HG03097 (cell line): ENCODE measurements around the gene RBM22.

Experiments used
- ATAC-seq: cut with Tn5 transposase; IDR thresholded peaks from one replicate; pipeline ENCODE4 v1.9.1; 2021; ENCODE audit not compliant: unreplicated experiment, low FRiP score

Gene RBM22

DNA sequence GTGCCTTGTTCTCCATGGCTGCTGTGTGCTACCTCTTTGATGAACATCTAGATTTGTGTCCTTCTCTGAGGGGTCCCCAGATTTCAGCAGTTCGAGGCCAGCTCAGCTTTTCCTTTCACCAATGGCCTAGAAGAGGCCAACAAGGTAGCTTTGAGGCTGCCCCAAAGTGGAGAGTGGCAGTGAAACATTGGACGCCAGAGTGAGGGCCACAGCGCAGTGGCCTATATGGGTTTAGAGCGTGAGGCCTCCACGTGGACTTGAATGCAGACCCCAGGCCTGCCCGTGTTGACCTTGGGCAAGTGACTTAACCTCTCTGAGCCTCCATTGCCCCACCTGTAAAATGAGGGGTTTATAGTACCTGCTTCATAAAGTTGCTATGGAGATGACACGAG, 28.0 kb downstream of the RBM22 start:
- ATAC-seq = no peak

DNA sequence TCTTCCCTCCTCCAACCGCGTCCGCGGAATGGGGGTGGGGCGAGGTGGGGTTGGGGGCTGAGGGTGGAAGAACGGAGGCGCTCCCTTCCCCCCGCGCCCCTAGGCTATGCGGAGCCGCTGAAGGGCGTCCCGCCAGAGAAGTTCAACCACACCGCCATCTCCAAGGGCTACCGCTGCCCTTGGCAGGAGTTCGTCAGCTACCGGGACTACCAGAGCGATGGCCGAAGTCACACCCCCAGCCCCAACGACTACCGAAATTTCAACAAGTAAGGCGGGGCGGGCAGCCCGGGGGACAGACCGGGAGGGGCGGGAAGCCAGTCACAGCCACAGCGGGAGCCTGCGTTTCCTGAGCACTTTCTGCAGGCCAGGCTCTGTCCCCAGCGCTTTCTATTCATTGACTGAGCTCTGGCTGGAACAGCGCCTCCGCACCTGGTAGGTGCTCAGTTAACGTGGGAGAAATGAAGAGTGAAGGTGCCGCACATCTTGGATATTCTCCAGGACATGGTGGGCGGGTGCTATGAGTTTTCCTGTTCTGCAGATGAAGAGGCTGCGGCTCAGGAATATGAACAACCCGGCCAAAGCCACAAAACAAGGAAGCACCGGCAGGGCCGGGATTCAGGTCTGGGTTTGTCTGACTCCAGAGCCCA, 28.5 kb downstream of the RBM22 start:
- no peak for ATAC-seq

DNA sequence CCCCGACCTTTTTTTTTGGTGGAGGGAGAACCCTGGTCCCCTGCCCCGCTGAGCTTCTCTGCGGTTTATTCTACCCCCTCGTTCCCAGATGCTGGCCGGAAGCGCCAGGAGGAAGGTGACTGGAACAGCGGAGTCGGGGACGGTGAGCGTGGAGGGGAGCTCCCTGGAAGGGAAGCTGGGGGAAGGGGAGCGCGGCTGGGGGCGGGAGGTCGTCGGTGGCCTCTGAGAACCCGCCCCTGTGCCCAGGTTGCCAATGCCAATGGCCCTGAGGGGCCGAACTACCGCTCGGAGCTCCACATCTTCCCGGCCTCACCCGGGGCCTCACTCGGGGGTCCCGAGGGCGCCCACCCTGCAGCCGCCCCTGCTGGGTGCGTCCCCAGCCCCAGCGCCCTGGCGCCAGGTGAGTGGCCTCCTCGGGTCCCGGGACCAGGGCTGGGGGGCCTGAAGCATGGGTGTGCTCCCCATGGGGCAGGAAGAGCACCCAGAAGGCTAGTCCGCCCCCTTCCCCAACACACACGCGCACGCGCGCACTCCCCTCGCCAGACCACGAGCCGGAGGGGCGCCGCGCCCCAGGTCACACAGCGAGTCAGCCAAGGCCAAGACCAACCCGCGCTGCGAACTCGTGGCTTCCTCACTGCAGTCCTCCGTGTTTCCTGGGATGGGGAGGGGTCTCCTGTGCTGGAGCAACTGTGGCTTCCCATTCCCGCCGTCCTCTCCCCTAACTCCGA, 29.2 kb downstream of the RBM22 start:
- no peak for ATAC-seq

DNA sequence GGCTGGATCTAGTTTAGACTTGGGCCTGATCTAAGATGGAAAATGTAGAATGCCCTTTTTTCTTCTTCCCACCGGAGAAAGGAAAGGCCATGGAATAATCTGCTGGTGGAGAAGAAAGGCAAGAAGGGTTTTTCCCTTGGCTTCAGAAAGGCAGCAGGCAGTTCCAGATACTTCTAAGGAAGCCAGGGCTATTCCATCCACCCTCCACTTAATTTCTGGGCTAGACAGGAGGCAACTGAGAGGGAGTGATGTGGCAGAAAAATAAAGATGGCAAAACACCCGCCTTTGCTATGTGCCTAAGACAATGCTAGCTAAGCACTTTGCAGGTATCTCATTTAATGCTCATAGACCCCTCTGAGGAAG, 29.9 kb downstream of the RBM22 start:
- no peak for ATAC-seq

DNA sequence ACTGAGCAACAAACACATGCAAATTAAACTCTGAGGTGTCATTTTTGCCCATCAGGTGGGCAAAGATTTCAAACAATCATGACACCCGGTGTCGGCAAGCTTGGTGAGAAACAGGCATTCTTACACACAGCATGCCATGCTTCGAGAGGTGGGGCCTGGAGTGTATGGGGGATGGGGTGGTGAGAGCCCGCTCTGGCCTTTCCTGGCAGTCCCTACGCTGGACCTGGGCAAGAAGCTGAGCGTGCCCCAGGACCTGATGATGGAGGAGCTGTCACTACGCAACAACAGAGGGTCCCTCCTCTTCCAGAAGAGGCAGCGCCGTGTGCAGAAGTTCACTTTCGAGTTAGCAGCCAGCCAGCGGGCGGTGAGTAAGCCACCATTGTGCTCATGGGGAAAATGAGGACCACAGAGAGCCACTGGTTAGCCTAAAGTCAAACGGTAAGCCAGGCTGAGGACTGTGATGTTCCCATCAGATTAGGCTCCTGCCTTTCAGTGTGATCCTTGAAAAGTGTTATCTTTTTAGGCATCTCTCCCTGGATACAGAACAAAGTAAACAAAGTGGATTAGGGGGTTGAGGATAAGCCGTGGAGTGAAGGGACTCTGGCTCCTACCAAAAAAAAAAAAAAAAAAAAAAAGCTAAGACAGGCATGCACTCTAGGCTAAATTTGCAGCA, 30.5 kb downstream of the RBM22 start:
- no peak for ATAC-seq

DNA sequence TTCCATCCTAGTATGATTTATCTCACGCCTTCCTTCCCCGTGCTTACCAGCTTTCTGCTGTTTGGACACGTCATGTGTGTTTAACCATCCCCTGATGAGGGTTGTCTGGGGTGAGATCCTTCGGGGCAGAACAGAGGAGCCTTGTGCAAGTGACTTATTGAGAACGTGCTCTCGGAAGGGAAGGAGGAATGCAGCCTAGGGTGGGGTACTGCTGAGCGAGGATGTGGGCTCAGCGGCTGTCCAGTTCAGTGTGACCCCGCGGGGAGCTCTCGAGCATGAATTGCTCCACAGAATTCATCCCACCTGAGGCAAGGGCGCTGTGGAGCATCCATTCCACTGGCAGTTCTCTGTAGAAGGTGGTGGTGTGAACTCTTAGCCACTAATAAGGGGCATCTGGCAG, 35.8 kb downstream of the RBM22 start:
- no peak for ATAC-seq

DNA sequence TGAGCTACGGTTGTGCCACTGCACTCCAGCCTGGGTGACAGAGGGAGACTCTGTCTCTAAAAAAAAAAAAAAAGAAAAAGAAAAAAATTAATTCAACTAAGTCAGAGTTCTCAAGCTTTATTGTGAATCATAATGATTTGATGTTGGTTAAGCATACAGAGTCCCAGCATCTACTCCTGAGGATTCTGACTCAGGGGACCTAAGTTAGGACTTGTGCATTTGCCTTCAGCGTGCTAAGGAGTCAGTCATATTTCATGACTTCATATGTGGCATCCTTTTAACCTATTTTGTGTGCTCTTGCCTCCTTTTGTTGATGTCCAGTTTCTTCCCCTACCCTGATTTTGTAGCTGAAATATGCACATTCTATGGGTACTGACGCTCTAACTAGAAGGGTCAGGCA, 36.9 kb downstream of the RBM22 start:
- no peak for ATAC-seq

DNA sequence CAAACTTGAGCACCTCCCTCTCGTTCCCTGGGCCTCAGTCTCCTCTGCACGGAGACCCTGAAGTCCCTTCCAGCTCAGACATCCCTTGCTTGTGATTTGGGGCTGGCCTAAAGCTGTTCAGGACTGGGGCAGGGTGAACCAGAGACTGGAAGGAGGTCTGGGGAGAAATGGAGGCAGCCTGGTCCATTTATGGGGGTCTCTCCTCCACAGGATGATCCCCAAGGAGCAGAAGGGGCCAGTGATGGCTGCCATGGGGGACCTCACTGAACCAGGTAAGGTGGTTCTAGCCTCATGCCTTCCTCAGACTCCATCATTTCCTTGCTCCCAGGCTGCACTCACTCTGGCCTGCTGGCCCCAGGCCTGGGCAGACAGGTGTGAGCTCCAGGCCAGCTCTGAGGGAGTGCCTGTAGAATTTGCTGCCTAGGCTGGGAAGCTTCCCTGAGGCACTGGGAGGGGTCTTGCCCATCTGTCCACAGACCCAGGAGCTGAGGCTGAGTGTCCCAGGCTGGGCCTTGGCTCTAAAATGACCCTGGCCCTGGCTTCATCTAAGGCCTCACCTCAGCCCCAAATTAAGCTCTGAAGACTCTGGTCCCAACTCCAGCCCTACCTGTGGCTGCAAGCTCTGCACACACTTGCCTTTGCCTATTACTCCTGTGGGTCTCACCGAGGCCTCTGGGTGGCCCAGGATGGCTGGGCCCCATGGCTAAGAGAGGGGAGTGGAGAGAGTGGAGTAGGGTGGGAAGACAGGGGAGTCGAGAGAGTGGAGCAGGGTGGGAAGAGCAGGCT, 37.9 kb downstream of the RBM22 start:
- ATAC-seq = no peak

DNA sequence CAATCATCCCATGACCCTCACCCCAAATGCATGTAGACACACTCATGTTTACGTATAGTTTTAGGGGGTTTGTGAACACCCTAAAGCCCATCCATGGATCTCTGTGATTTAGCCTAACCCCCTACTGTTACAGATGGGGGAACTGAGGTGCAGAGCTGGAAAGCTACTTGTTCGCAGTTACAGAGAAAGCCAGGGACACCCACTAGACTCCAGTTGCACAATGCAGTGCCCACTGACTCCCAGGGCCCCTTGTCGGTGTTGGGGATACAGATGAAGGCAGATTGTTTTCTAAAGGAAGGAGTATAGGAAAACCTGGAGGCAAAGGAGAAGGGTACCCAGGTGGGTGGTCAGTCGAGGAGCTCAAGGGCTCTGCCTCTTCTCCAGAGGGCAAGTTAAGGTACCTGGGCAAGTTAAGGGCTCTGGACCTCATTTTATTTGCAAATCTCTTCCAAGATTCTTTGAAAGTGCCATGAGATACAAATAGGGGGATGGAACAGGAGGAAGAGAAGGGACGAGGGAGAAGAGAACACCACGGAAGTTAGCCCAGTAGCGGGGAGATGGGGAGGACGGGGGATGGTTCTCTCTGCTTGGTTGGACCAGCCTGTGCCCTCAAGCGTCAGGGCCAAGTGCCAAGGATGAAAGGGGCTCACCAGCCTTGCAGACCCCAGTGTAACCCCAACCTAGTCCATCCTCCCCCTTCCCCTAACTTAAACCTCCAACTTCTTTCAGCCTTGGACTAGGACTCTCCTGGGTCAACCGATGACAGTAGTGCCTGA, 38.9 kb downstream of the RBM22 start:
- ATAC-seq = no peak

DNA sequence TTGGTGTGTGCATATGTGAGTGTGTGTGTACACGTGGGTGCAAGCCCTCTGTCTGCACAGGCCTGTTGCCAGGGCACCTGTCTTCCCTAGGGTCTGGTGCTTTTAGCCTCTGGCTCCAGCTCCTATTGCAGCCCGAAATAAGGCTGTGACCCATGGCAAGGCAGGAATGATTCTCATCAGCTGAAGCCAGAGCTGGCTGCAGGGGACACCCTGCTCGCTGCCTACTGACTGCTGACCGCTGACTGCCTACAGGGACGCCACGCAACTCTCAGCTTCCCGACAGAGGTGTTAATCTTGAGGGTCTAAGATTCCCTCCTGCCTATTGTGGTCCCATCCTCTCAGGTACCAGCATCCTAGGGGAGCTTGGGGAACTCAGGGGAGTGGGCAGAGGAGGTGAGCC, 39.8 kb downstream of the RBM22 start, which contains the start of gene MYOZ3:
MYOZ3 (plus strand) TSS at position 166 of the 400 bp plus-strand sequence. CDS start 1,691 bp downstream, outside the sequence.
- ATAC-seq = no peak

DNA sequence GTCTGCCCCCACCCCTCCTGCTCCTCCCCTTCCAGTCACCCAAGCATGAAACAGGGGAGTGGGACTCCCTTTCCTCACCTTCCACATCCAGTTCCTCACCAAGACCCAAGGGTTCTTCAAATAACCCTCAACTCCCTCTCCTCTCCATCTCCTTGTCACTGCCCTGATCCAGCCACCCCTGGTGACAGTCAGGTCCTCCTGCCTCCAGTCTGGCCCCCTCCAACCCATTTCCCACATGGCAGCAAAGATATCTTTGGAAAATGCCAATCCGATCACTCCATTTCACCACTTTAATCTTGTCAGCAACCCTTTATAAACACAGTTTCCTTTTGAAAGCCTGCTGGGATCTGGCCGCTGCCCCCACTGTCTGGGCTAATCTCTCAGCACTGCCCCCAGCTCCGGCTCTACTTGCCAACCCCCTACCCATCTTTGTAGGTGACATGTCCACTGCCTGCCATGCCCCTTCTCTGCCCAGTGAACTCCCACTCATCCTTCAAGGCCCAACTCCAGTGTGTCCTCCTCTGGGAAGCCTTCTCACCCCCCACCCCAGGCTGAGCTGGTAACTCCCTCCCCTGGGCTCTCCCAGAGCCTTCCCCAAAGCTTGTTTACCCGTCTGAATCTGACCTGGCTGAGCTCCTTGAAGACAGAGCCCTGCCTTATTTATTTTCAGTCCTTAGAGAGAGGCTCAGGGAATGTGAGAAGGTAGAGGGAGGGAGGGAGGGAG, 40.6 kb downstream of the RBM22 start:
- ATAC-seq = no peak

DNA sequence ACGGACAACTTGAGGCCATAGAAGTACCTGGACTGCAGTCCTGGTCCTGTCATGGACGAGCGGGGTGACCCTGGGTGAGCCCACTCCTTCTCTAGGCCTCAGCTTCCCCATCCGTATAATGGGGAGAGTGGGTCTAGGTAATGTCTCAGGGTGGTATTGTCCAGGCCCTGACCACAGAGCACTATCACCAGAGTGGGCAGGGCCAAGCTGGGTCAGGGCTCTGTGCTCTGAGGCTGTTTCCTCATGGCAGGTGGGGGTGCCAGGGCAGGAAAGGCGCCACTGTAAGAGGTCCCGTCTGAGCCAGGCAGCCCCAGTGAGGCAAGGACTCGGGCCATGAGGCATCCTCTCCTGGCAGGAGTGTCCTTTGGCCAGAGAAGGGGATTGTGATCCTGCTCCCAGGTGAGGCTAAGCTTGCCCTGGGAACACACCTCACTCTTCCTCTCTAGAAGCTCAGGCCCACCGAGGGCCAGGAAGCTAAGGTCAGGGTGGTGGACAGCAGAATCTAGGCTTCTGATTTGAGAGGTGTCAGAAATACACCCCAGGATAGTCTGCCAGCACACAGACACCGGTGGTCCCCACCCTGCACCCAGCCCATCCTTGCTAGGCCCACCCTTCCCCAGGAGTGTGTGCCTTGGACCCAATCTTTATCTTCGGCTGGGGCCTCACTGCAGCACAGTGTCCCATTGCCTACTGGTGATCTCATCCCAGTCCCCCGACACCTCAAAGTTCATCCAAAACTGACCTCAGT, 41.3 kb downstream of the RBM22 start:
- ATAC-seq = no peak

DNA sequence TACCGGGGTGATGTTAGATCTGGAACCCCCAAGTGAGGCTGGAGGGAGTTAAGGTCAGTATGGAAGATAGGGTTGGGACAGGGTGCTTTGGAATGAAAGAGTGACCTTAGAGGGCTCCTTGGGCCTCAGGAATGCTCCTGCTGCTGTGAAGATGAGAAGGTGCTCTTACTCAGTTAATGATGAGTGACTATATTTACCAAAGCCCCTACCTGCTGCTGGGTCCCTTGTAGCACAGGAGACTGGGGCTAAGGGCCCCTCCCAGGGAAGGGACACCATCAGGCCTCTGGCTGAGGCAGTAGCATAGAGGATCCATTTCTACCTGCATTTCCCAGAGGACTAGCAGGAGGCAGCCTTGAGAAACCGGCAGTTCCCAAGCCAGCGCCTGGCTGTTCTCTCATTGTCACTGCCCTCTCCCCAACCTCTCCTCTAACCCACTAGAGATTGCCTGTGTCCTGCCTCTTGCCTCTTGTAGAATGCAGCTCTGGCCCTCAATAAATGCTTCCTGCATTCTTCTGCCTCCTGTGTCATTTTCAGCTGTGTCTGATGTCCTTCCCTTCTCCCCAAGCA, 42.1 kb downstream of the RBM22 start:
- ATAC-seq = no peak

DNA sequence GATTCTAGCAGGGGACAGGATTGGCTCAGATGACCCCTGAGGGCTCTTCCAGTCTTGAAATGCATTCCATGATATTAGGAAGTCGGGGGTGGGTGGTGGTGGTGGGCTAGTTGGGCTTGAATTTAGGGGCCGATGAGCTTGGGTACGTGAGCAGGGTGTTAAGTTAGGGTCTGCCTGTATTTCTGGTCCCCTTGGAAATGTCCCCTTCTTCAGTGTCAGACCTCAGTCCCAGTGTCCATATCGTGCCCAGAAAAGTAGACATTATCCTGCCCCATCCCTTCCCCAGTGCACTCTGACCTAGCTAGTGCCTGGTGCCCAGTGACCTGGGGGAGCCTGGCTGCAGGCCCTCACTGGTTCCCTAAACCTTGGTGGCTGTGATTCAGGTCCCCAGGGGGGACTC, 42.7 kb downstream of the RBM22 start:
- no peak for ATAC-seq

DNA sequence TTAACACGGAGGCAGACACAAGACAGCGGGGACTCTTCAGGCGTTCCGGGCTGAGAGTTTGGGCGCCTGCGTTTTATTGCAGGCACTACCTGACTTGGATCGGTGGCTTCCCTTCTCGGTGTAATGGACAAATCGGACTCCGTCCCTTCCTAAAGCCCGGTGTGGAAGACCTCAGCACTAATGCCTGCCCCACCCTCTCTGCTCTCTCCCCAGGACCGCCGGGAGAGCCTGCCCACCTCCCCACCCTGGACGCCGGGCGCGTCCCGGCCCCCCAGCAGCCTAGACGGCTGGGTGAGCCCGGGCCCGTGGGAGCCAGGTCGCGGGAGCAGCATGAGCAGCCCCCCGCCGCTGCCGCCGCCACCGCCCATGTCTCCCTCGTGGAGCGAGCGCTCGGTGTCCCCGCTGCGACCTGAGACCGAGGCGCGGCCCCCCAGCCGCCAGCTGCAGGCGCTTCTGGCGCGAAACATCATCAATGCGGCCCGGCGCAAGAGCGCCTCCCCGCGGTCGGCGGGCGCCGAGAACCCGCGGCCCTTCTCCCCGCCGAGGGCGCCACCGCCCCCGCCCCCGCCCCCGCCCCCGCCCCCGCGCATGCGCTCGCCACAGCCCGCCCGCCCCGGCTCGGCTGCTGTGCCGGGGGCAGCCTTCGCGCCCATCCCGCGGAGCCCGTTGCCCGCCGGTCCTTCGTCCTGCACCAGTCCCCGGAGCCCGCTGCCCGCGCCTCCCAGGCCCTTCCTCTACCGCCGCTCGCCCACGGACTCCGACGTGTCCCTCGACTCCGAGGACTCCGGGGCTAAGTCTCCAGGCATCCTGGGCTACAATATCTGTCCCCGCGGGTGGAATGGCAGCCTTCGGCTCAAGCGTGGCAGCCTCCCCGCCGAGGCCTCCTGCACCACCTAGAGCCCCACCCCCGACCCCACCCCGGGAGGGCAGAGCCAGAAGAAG, 44.4 kb downstream of the RBM22 start:
- ATAC-seq = peak; percentile 84

DNA sequence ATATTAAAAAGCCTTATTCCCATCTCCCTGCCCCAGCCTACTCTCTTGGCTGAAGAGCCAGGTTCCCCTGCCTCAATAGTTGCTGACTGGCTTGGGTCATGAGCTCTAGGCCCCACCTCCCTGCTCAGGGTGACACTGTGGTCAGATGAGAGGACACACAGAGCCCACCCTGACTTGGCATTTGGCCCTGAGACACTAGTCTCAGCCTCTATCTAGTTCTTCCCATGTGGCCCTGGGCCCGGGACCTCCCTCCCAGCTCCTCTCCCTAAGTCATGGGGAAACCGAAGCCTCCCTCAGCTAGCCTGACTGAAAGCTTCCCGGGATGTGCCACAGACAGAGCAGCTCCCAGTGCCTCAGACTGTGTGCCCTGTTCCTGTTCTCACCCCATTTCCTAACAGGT, 45.6 kb downstream of the RBM22 start:
- no peak for ATAC-seq

DNA sequence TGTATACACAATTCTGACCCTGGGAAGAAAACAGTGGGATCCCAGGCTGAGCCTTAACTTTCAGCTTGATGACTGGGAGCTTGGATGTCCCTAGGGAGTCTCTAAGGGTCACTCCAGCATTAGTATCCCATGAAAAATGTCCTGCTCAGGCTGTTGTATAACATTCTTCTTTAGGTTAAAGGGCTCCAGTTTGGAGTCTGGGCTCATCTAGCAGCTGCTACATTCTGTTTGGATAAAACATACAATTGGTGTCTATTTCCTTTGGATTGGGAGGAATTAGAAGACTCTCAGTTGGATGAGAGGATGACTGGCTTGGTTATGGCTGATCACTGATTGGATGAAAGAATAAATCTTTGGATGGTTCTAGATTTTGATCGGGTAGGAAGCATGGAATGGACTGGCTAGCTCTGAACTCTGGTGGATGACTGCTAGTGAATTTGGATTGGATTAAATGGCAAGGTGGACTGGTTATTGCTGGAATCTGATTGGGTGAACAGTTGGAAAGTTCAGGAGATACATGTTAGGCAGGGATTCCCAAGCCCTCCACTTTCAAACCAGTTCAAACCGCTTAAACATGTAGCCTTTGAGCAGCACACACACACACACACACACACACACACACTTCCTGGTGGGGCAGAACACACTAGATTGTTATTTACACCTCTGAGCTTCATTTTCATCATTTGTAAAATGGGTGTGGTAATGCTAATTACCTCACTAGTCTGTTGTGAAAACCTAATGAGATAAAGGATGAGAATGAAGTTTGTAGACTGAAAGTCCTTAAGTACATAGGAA, 46.9 kb downstream of the RBM22 start:
- ATAC-seq = no peak
